Measurements from ENCODE around the gene SLC4A5.

The SLC4A5 gene

GRCh38 chr2:74278176-74278575 lies 65.0 kb downstream of the SLC4A5 start:
- Histone ChIP-seq H3K4me3 (ENCODE audit: low read depth, low read length) (no peak overlapping the region), H3K4me1 (ENCODE audit: control insufficient read depth, insufficient read depth, low read length) (no peaks in the 10 kb centered on the region), H3K27ac (ENCODE audit: extremely low read depth, low read depth, low read length) (no peak overlapping the region), H3K9me3 (ENCODE audit: control insufficient read depth, insufficient read depth, low read depth, low read length) (no peaks in the 10 kb centered on the region), H3K36me3 (ENCODE audit: control insufficient read depth in 2 of 2, insufficient read depth in 1 of 2, low read length in 2 of 2) (no peaks in the 10 kb centered on the region)
- CTCF ChIA-PET: interaction anchor here (0.6 kb wide), 1 partner anchor 451 kb away, joined by 3 read pairs; no protein-coding TSS in a partner anchor
- POLR2A ChIA-PET: no interaction called here
- TF ChIP-seq MZF1 (tag by site-specific recombination; IDR thresholded peaks at IDR 0.05; ENCODE audit: borderline replicate concordance) (no peak), ZNF76 (tag by site-specific recombination; IDR thresholded peaks at IDR 0.05; ENCODE audit: borderline replicate concordance, low read depth) (no peak), ZNF302 (tag by site-specific recombination; IDR thresholded peaks at IDR 0.05; ENCODE audit: low read depth) (no peak), ZBTB48 (tag by site-specific recombination; IDR thresholded peaks at IDR 0.05) (no peak), ZNF747 (tag by site-specific recombination; IDR thresholded peaks at IDR 0.05) (no peak), ZNF18 (tag by site-specific recombination; IDR thresholded peaks at IDR 0.05) (no peak), SALL2 (tag by site-specific recombination; IDR thresholded peaks at IDR 0.05; ENCODE audit: borderline replicate concordance) (no peak), GLI2 (tag by site-specific recombination; IDR thresholded peaks at IDR 0.05; ENCODE audit: borderline replicate concordance, low read depth) (no peak)

GRCh38 chr2:74275228-74275627 lies 68.0 kb downstream of the SLC4A5 start:
- H3K36me3 ChIP-seq (ENCODE audit: control insufficient read depth in 2 of 2, insufficient read depth in 1 of 2, low read length in 2 of 2): no peaks in the 10 kb centered on the region
- no peaks in the 10 kb centered on the region for H3K9me3 ChIP-seq (ENCODE audit: control insufficient read depth, insufficient read depth, low read depth, low read length)
- no peak overlapping the region for H3K27ac ChIP-seq (ENCODE audit: extremely low read depth, low read depth, low read length)
- ChIA-PET POLR2A (no interaction called here), CTCF (interaction anchor here (0.6 to 1.9 kb wide), 4 partner anchors 25 to 116 kb away, joined by 3 to 8 read pairs (median 6); no protein-coding TSS in a partner anchor)
- H3K4me1 ChIP-seq (ENCODE audit: control insufficient read depth, insufficient read depth, low read length): no peaks in the 10 kb centered on the region
- TF ChIP-seq ZNF560 (tag by site-specific recombination; IDR thresholded peaks at IDR 0.05; ENCODE audit: borderline replicate concordance) (no peak), ZBTB20 (tag by site-specific recombination; IDR thresholded peaks at IDR 0.05) (no peak), GLIS1 (tag by site-specific recombination; IDR thresholded peaks at IDR 0.05) (peak; percentile 58)
- no peak overlapping the region for H3K4me3 ChIP-seq (ENCODE audit: low read depth, low read length)

GRCh38 chr2:74269667-74270066 lies 73.5 kb downstream of the SLC4A5 start:
- CTCF ChIA-PET: interaction anchor here (3.2 to 7.2 kb wide), 2 partner anchors 20 to 65 kb away, joined by 17 to 61 read pairs; no protein-coding TSS in a partner anchor
- Histone ChIP-seq H3K4me1 (ENCODE audit: control insufficient read depth, insufficient read depth, low read length) (peaks cover 3% of the 10 kb centered on the region; the same call in 1 of the 2 replicates), H3K9me3 (ENCODE audit: control insufficient read depth, insufficient read depth, low read depth, low read length) (no peaks in the 10 kb centered on the region), H3K36me3 (ENCODE audit: control insufficient read depth in 2 of 2, insufficient read depth in 1 of 2, low read length in 2 of 2) (no peaks in the 10 kb centered on the region), H3K27ac (ENCODE audit: extremely low read depth, low read depth, low read length) (no peak overlapping the region), H3K4me3 (ENCODE audit: low read depth, low read length) (no peak overlapping the region)
- POLR2A ChIA-PET: no interaction called here
- TF ChIP-seq ZNF548 (tag by site-specific recombination; IDR thresholded peaks at IDR 0.05): no peak
- no peak for TF ChIP-seq SALL2 (tag by site-specific recombination; IDR thresholded peaks at IDR 0.05; ENCODE audit: borderline replicate concordance)
- no peak for TF ChIP-seq ZNF155 (tag by site-specific recombination; IDR thresholded peaks at IDR 0.05)
- no peak for TF ChIP-seq ZNF280C (tag by site-specific recombination; IDR thresholded peaks at IDR 0.05)
- TF ChIP-seq ZNF830 (tag by site-specific recombination; IDR thresholded peaks at IDR 0.05; ENCODE audit: low read depth): no peak
- TF ChIP-seq ZNF214 (tag by site-specific recombination; IDR thresholded peaks at IDR 0.05; ENCODE audit: borderline replicate concordance): no peak

All from HEK293 (cell line).